NCI-H1417 (cell line): ENCODE data around the gene PRSS38.
A peak's percentile ranks its signal among the peaks of the same experiment; 100 is the strongest.

Experiments used
- DNase-seq, 3 experiments: peaks; one replicate each; lab custom pipeline; 2025; lab: John Stamatoyannopoulos, UW

PRSS38 gene

GRCh38 chr1:227779021-227779441 lies 36.4 kb upstream of the PRSS38 start:
- DNase-seq = no peak

- no peak for DNase-seq
Measured at GRCh38 chr1:227779685-227780084, 35.8 kb upstream of the PRSS38 start.

GRCh38 chr1:227780101-227781044 lies 35.1 kb upstream of the PRSS38 start:
- no peak for DNase-seq

GRCh38 chr1:227781314-227781930 lies 34.1 kb upstream of the PRSS38 start:
- no peak for DNase-seq

- no peak for DNase-seq
Measured at GRCh38 chr1:227782226-227782625, 33.2 kb upstream of the PRSS38 start.

- DNase-seq = no peak
Measured at GRCh38 chr1:227785094-227785804, 30.2 kb upstream of the PRSS38 start.

GRCh38 chr1:227785805-227786671 lies 29.4 kb upstream of the PRSS38 start:
- no peak for DNase-seq

- DNase-seq = peak in 2 of 3 experiments; percentile 56 to 67
Measured at GRCh38 chr1:227786673-227787512, 28.6 kb upstream of the PRSS38 start.

GRCh38 chr1:227787513-227788270 lies 27.8 kb upstream of the PRSS38 start:
- peak; percentile 86 to 96 (median 92) for DNase-seq

GRCh38 chr1:227788271-227789083 lies 27.0 kb upstream of the PRSS38 start:
- peak in 2 of 3 experiments; percentile 74 to 79 for DNase-seq

GRCh38 chr1:227789084-227790033 lies 26.1 kb upstream of the PRSS38 start:
- DNase-seq = no peak

- no peak for DNase-seq
Measured at GRCh38 chr1:227790034-227790400, 25.5 kb upstream of the PRSS38 start.

- no peak for DNase-seq
Measured at GRCh38 chr1:227790868-227791267, 24.6 kb upstream of the PRSS38 start.

GRCh38 chr1:227791425-227792143 lies 23.9 kb upstream of the PRSS38 start:
- DNase-seq = no peak

- no peak for DNase-seq
Measured at GRCh38 chr1:227792216-227793078, 23.0 kb upstream of the PRSS38 start.
